GM12875 (cell line): Measurements from ENCODE around the gene ZFY.
"Not testable (repeated sequence)": the region's sequence is repeated elsewhere in the genome, so short reads cannot be mapped to it uniquely, and the experiment has no call there.

ENCODE experiments used
- H3K4me3 ChIP-seq: one replicate; pipeline ENCODE4 v1.5.1; 2011; ENCODE audit warnings: low read depth, low read length, control low read depth
- TF ChIP-seq, protein P1 (sequence below): IDR thresholded peaks from 2 replicates; pipeline ENCODE4 v1.5.1; 2011; ENCODE audit warnings: low read depth, mild to moderate bottlenecking, control low read depth, inconsistent platforms, low read length, moderate library complexity, borderline replicate concordance; ENCODE audit not compliant: insufficient read depth

ZFY gene

DNA sequence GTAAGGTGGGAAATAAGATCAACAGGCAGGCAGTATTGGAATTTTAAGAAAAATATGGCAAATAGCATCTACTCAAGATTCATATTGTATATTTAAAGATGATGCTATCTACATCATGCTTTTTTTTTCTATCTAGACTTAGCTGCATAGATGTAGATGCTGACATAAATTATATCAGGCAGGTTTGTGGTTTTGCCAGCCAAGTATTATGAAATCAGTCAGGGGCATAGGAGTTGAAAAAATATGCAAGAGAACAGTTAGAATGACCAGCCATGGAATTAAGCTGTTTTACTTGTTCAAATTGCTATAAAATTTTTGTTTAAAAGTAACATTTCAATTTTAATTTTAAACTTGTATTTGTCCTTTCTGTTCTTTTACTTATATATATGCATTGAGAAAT lies 34.4 kb downstream of the ZFY start:
- TF ChIP-seq, protein P1, sequence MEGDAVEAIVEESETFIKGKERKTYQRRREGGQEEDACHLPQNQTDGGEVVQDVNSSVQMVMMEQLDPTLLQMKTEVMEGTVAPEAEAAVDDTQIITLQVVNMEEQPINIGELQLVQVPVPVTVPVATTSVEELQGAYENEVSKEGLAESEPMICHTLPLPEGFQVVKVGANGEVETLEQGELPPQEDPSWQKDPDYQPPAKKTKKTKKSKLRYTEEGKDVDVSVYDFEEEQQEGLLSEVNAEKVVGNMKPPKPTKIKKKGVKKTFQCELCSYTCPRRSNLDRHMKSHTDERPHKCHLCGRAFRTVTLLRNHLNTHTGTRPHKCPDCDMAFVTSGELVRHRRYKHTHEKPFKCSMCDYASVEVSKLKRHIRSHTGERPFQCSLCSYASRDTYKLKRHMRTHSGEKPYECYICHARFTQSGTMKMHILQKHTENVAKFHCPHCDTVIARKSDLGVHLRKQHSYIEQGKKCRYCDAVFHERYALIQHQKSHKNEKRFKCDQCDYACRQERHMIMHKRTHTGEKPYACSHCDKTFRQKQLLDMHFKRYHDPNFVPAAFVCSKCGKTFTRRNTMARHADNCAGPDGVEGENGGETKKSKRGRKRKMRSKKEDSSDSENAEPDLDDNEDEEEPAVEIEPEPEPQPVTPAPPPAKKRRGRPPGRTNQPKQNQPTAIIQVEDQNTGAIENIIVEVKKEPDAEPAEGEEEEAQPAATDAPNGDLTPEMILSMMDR = no peak
- H3K4me3 ChIP-seq = no peak overlapping the region

DNA sequence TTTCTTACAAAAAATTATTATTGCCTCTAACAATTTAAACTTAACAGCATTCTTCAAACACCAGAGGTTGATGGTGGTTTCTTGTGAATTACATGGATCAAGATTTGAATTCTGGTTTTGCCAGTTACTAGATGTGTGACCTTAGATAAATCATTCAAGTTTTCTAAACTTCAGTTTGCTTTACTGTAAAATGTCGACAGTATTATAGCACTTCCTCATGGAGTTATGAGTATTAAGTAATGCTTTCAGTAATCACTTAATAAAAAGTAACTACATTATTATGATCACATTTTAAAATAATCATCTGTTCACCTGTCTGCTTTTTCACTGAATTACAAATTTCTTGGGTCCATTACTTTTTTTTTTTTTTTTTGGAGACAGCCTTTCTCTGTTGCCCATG lies 37.5 kb downstream of the ZFY start:
- TF ChIP-seq, protein P1 = no peak
- H3K4me3 ChIP-seq = no peak overlapping the region

DNA sequence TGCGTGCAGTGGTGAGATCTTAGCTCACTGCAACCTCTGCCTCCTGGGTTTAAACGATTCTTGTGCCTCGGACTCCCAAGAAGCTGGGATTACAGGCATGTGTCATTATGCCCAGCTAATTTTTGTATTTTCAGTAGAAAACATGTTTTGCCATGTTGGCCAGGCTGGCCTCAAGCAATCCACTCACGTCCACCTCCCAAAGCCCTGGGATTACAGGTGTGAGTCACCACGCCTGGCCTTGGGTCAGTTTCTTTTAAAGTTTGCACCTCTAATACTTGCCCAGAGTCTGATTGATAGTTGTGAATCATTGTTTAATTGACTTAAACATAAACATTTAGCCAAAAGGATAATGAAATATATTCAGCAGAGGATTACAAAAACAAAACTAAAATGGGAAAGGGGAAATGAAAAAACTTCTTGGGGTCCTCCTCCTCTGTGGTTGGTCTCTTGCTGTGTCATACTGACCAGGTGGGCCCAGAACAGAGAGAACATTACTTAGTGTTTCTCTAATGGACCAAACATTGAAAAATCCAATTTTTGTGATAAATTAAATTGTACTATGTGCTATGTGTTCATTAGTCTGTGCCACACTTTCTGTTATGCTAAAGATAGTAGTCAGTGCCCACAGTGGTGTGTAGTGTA lies 38.0 kb downstream of the ZFY start:
- TF ChIP-seq, protein P1 = no peak
- H3K4me3 ChIP-seq = no peak overlapping the region

GRCh38 chrY:2979283-2979682 lies 44.1 kb downstream of the ZFY start:
- no peak overlapping the region for H3K4me3 ChIP-seq
- TF ChIP-seq, protein P1 = no peak

DNA sequence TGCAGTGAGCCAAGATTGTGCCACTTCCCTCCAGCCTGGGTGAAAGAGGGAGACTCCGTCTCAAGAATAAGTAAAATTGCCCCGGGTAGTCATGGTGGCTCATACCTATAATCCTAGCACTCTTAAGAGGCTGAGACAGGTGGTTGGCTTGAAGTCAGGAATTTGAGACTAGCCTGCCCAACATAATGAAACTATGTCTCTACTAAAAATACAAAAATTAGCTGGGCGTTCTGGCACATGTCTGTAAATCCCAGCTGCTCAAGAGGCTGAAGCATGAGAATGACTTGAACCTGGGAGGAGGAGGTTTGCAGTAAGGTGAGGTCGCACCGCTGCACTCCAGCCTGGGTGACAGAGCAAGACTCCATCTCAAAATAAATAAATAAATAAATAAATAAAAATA lies 49.3 kb downstream of the ZFY start:
- H3K4me3 ChIP-seq = no peak overlapping the region
- TF ChIP-seq, protein P1 = no peak

DNA sequence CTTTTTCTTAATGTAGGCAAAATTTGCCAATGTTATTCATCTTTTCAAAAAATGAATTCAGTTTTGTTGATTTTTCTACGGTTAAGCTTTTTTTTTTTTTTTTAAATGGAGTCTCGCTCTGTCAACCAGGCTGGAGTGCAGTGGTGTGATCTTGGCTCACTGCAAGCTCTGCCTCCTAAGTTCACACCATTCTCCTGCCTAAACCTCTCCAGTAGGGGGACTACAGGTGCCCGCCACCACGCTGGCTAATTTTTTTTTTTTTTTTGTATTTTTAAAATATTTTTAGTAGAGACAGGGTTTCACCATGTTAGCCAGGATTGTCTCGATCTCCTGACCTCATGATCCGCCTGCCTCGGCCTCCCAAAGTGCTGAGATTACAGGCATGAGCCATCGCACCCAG lies 52.0 kb downstream of the ZFY start:
- H3K4me3 ChIP-seq = not testable (repeated sequence)

DNA sequence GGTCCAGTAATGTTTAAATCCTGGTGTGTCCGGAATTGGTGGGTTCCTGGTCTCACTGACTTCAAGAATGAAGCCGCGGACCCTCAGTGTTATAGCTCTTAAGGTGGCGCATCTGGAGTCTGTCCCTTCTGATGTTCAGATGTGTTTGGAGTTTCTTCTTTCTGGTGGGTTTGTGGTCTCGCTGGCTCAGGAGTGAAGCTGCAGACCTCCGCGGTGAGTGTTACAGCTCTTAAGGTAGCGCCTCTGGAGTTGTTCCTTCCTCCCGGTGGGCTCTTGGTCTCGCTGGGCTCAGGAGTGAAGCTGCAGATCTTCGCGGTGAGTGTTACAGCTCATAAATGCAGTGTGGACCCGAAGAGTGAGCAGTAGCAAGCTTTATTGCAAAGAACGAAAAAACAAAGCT lies 62.2 kb downstream of the ZFY start:
- H3K4me3 ChIP-seq = not testable (repeated sequence)

- H3K4me3 ChIP-seq = no peak overlapping the region
- TF ChIP-seq, protein P1 = no peak
Measured at GRCh38 chrY:3002190-3002589, 67.0 kb downstream of the ZFY start.
